H1 (cell line): ENCODE data around the gene NOC2L.

Experiments used
- ATF3 ChIP-seq: IDR thresholded peaks from 2 replicates; pipeline ENCODE4 v1.6.1; 2011; ENCODE audit warnings: low read depth, mild to moderate bottlenecking, low read length; ENCODE audit not compliant: insufficient read depth
- BACH1 ChIP-seq: IDR thresholded peaks from 2 replicates; pipeline ENCODE4 v1.6.1; 2012; ENCODE audit warnings: low read length, improper control_type of control experiment
- EGR1 ChIP-seq: IDR thresholded peaks from 2 replicates; pipeline ENCODE4 v1.6.1; 2011; ENCODE audit warnings: low read depth, low read length, borderline replicate concordance
- MAX ChIP-seq: IDR thresholded peaks from 2 replicates; pipeline ENCODE4 v1.6.1; 2012; ENCODE audit warnings: inconsistent platforms
- POLR2A ChIP-seq, 2 experiments: IDR thresholded peaks; 1 replicate in 1 of 2; 2 replicates in 1 of 2; pipeline ENCODE4 v1.6.1; 2011; ENCODE audit warnings: low read depth in 2 of 2, low read length in 2 of 2, mild to moderate bottlenecking in 2 of 2; ENCODE audit errors: control extremely low read depth in 1 of 2
- POLR2AphosphoS5 ChIP-seq: IDR thresholded peaks from 2 replicates; pipeline ENCODE4 v1.6.1; 2011; ENCODE audit warnings: low read depth, low read length
- RXRA ChIP-seq: IDR thresholded peaks from 2 replicates; pipeline ENCODE4 v1.6.1; 2011; ENCODE audit warnings: low read depth, mild to moderate bottlenecking, low read length, moderate library complexity; ENCODE audit not compliant: insufficient read depth
- SP1 ChIP-seq: IDR thresholded peaks from 2 replicates; pipeline ENCODE4 v1.6.1; 2011; ENCODE audit warnings: low read depth, low read length
- SUZ12 ChIP-seq: fragments of 200-600 bp; sonication (generic); IDR thresholded peaks from 2 replicates; pipeline ENCODE4 v1.6.1; 2012; ENCODE audit warnings: mild to moderate bottlenecking, inconsistent platforms, low read length, moderate library complexity, mixed read lengths
- TAF1 ChIP-seq: IDR thresholded peaks from 2 replicates; pipeline ENCODE4 v1.6.1; 2011; ENCODE audit warnings: mild to moderate bottlenecking, low read depth, low read length
- TF ChIP-seq, protein P1 (sequence below), 3 experiments: IDR thresholded peaks; 1 replicate in 2 of 3; 2 replicates in 1 of 3; pipeline versions ENCODE4 v1.5.1 to v1.6.1; 2011; ENCODE audit warnings: low read length in 3 of 3, mild to moderate bottlenecking in 3 of 3, inconsistent platforms in 2 of 3, low read depth in 1 of 3, moderate library complexity in 1 of 3; ENCODE audit not compliant: insufficient read depth in 1 of 3; ENCODE audit errors: control extremely low read depth in 1 of 3

- TF ChIP-seq POLR2A (IDR thresholded peaks at IDR 0.05; ENCODE audit: control extremely low read depth in 1 of 2, low read depth in 2 of 2, low read length in 2 of 2) (no peak), ATF3 (no peak), POLR2AphosphoS5 (no peak), EGR1 (no peak), MAX (no peak), TAF1 (no peak), SP1 (no peak), BACH1 (no peak), RXRA (no peak), SUZ12 (peak; percentile 33; the same call in 1 of the 2 replicates)
- TF ChIP-seq, protein P1, sequence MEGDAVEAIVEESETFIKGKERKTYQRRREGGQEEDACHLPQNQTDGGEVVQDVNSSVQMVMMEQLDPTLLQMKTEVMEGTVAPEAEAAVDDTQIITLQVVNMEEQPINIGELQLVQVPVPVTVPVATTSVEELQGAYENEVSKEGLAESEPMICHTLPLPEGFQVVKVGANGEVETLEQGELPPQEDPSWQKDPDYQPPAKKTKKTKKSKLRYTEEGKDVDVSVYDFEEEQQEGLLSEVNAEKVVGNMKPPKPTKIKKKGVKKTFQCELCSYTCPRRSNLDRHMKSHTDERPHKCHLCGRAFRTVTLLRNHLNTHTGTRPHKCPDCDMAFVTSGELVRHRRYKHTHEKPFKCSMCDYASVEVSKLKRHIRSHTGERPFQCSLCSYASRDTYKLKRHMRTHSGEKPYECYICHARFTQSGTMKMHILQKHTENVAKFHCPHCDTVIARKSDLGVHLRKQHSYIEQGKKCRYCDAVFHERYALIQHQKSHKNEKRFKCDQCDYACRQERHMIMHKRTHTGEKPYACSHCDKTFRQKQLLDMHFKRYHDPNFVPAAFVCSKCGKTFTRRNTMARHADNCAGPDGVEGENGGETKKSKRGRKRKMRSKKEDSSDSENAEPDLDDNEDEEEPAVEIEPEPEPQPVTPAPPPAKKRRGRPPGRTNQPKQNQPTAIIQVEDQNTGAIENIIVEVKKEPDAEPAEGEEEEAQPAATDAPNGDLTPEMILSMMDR (IDR thresholded peaks at IDR 0.05; ENCODE audit: control extremely low read depth in 1 of 3, insufficient read depth in 1 of 3, low read depth in 1 of 3, low read length in 3 of 3), result no peak
Measured at GRCh38 chr1:934991-935750, 23.9 kb downstream of the NOC2L start.
